AG04449 (cell line): ENCODE measurements around the gene ATXN7L3B.
A peak's percentile ranks its signal among the peaks of the same experiment; 100 is the strongest.
"Not testable (repeated sequence)": the region's sequence is repeated elsewhere in the genome, so short reads cannot be mapped to it uniquely, and the experiment has no call there.

Experiments used
- CTCF ChIA-PET: fragments of 350-600 bp; formaldehyde crosslinking; extraction: SDS; loops from one replicate; lab custom pipeline; 2021; ENCODE audit warnings: antibody characterized with exemption; lab: Yijun Ruan, JAX
- POLR2A ChIA-PET: fragments of 400-600, 350-600 bp; formaldehyde crosslinking; extraction: SDS; loops from one replicate; lab custom pipeline; 2020; ENCODE audit warnings: antibody characterized with exemption, inconsistent platforms; lab: Yijun Ruan, JAX
- DNase-seq: peaks from one replicate; pipeline ENCODE4 v3.0.0-alpha.2; 2010; ENCODE audit warnings: low read depth, low spot score
- H3K4me3 ChIP-seq: 2 replicates; pipeline ENCODE4 v1.5.1; 2011; ENCODE audit warnings: low read depth, mild to moderate bottlenecking, control low read depth, low read length
- CTCF ChIP-seq: IDR thresholded peaks from one replicate; pipeline ENCODE4 v1.5.1; 2011; ENCODE audit warnings: mild to moderate bottlenecking, moderate library complexity, low read length, control low read depth, inconsistent platforms; ENCODE audit not compliant: insufficient read depth; ENCODE audit errors: missing control alignments

ATXN7L3B gene

GRCh38 chr12:74537707-74538385 is at the start of gene ATXN7L3B:
Gene ATXN7L3B (plus strand): TSS chr12:74537835. CDS start chr12:74538113, 278 bp downstream.
- CTCF ChIA-PET: interaction anchor here (1.2 kb wide), 1 partner anchor 10 kb away, joined by 3 read pairs; no protein-coding TSS in a partner anchor
- DNase-seq: peak; percentile 55
- H3K4me3 ChIP-seq: peak within 1 kb of the TSS; percentile 81
- POLR2A ChIA-PET: interaction anchor here (1.2 kb wide), 1 partner anchor 15 kb away, joined by 3 read pairs; no protein-coding TSS in a partner anchor
- no peak for TF ChIP-seq CTCF

DNA sequence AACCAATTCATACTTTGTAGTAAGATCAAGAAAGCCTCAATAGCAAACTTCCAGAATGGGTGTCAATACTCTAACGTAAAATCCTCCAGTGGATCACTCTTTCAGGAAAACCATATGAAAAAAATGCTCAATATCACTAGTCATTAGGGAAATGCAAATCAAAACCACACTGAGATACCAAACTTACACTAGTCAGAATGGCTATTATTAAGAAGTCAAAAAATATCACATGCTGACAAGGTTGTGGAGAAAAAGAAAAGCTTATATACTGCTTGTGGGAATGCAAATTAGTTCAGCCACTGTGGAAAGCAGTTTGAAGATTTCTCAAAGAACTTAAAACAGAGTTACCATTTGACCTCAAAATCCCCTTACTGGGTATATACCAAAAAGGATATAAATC is 49.5 kb upstream of the ATXN7L3B start:
- H3K4me3 ChIP-seq: no peak overlapping the region
- CTCF ChIA-PET: no interaction called here
- POLR2A ChIA-PET: no interaction called here
- no peak for DNase-seq
- TF ChIP-seq CTCF: no peak

- no peak for DNase-seq
- POLR2A ChIA-PET: no interaction called here
- CTCF ChIA-PET: no interaction called here
- no peak for TF ChIP-seq CTCF
- H3K4me3 ChIP-seq: no peak overlapping the region
Measured at GRCh38 chr12:74489543-74489942, 48.1 kb upstream of the ATXN7L3B start.

DNA sequence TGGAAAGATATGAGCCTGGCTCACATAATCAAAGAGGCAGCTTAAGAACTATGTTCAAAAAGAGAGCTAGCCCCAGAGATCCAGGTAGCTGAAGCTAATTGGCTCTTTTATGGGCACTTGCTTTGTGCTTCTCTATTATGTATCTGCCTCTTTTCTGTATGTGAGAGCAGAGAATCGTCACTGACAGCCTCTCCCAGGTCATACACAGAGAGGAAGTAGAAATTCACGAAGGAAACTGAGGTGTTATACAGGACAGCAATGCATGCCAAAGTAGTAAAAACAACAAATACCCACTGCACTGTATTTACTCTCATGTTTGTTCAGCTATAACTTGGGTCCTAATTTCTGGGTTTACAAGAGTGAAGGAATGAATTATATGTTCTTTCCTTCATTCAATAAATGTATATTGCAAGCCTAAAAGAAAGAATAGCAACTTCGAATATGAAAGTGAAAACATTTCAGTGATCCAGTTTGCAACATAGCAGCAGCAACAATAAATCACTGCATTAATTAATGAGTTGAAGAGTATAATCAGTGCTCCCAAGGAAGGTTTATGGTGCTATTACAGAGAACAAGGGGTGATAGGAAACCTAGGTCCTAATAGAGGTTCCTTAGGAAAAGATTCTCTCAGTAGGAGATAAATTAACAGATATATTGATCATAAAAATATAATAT is 47.1 kb upstream of the ATXN7L3B start:
- POLR2A ChIA-PET: no interaction called here
- CTCF ChIA-PET: no interaction called here
- DNase-seq: no peak
- no peak overlapping the region for H3K4me3 ChIP-seq
- no peak for TF ChIP-seq CTCF

- TF ChIP-seq CTCF: no peak
- DNase-seq: no peak
- H3K4me3 ChIP-seq: no peak overlapping the region
- ChIA-PET CTCF (interaction anchor here (1.1 kb wide), 1 partner anchor 9 kb away, joined by 3 read pairs; no protein-coding TSS in a partner anchor), POLR2A (no interaction called here)
Measured at GRCh38 chr12:74491374-74491773, 46.3 kb upstream of the ATXN7L3B start.

- CTCF ChIA-PET: no interaction called here
- TF ChIP-seq CTCF: no peak
- no peak overlapping the region for H3K4me3 ChIP-seq
- no peak for DNase-seq
- POLR2A ChIA-PET: no interaction called here
Measured at GRCh38 chr12:74499192-74499591, 38.4 kb upstream of the ATXN7L3B start.

GRCh38 chr12:74508873-74509657 is 28.6 kb upstream of the ATXN7L3B start:
- H3K4me3 ChIP-seq, CTCF ChIA-PET, POLR2A ChIA-PET, DNase-seq: not testable (repeated sequence)
